Tongue (tissue), 2 donors: ENCODE results near the gene OR51Q1. TPM values are rescaled to one million over a fixed set of nuclear protein-coding genes. Genes with fewer than 3 reads are reported as not detected.

ENCODE experiments used
- DNase-seq: peaks from one replicate; pipeline ENCODE4 v3.0.0-alpha.2; 2015
- total RNA-seq: library from RNA; depleted of rRNA; stranded (reverse); fragments of >200 nt; gene quantifications from one replicate; pipeline ENCODE4 v1.2.3, GENCODE V29; 2014

Gene OR51Q1
- total RNA-seq: not detected

GRCh38 chr11:5421811-5422210 is at the start of gene OR51Q1:
OR51Q1 (plus strand) TSS chr11:5422111; CDS start chr11:5422201, 90 bp downstream.
- no peak for DNase-seq

GRCh38 chr11:5380740-5381342 is 41.1 kb upstream of the OR51Q1 start:
- DNase-seq: peak; percentile 45

GRCh38 chr11:5383576-5383975 is 38.3 kb upstream of the OR51Q1 start, which contains the start of gene OR51M1:
OR51M1 (plus strand) TSS chr11:5383812; CDS start chr11:5389399, 5,587 bp downstream.
- no peak for DNase-seq

- no peak for DNase-seq
These were observed 37.6 kb upstream of the OR51Q1 start for GRCh38 chr11:5384335-5384734.

GRCh38 chr11:5390210-5390609 is 31.7 kb upstream of the OR51Q1 start:
- no peak for DNase-seq

- DNase-seq: no peak
These were observed 27.8 kb upstream of the OR51Q1 start for GRCh38 chr11:5394091-5394490.

- no peak for DNase-seq
These were observed 23.0 kb upstream of the OR51Q1 start for GRCh38 chr11:5398936-5399335.

GRCh38 chr11:5405173-5405572 is 16.7 kb upstream of the OR51Q1 start:
- no peak for DNase-seq

GRCh38 chr11:5420993-5421392 is 918 bp upstream of the OR51Q1 start:
- no peak for DNase-seq

GRCh38 chr11:5423131-5423530 is 1.2 kb downstream of the OR51Q1 start:
- DNase-seq: no peak

GRCh38 chr11:5441414-5441813 is 19.5 kb downstream of the OR51Q1 start, which contains the start of gene OR51I1:
OR51I1 (minus strand) TSS chr11:5441514; CDS start chr11:5441514, 0 bp downstream.
- no peak for DNase-seq

- DNase-seq: no peak
These were observed 22.0 kb downstream of the OR51Q1 start for GRCh38 chr11:5443835-5444393.

- DNase-seq: no peak
These were observed 27.1 kb downstream of the OR51Q1 start, which contains the start of gene OR51I2 for GRCh38 chr11:5449023-5449422. OR51I2 (plus strand) TSS chr11:5449323; CDS start chr11:5453489, 4,166 bp downstream.

- DNase-seq: no peak
These were observed 27.5 kb downstream of the OR51Q1 start for GRCh38 chr11:5449432-5449831.

GRCh38 chr11:5460983-5461621 is 39.2 kb downstream of the OR51Q1 start:
- DNase-seq: no peak

GRCh38 chr11:5467527-5467926 is 45.6 kb downstream of the OR51Q1 start:
- DNase-seq: no peak

Other genes with a start within 250 kb of the OR51Q1 start
- not detected for gene OR51V1, start 221.4 kb upstream of the OR51Q1 start, total RNA-seq
- 162 TPM for gene HBB, start 195.0 kb upstream of the OR51Q1 start, total RNA-seq
- not detected for gene HBD, start 187.6 kb upstream of the OR51Q1 start, total RNA-seq
- gene HBG1, start 172.3 kb upstream of the OR51Q1 start, total RNA-seq: 7.5 TPM
- 982 TPM for gene HBG2, start 167.3 kb upstream of the OR51Q1 start, total RNA-seq
- gene HBE1, start 152.2 kb upstream of the OR51Q1 start, total RNA-seq: 3.3 TPM
- not detected for gene OR51B4, start 120.2 kb upstream of the OR51Q1 start, total RNA-seq
- gene OR51B2, start 97.8 kb upstream of the OR51Q1 start, total RNA-seq: 1.0 TPM
- not detected for gene OR51B5, start 78.6 kb upstream of the OR51Q1 start, total RNA-seq
- not detected for gene OR51B6, start 70.6 kb upstream of the OR51Q1 start, total RNA-seq
- gene OR51M1, start 38.3 kb upstream of the OR51Q1 start, total RNA-seq: not detected
- not detected for gene OR51I1, start 19.4 kb downstream of the OR51Q1 start, total RNA-seq
- not detected for gene OR51I2, start 27.2 kb downstream of the OR51Q1 start, total RNA-seq
- not detected for gene OR52D1, start 66.6 kb downstream of the OR51Q1 start, total RNA-seq
- not detected for gene UBQLN3, start 87.8 kb downstream of the OR51Q1 start, total RNA-seq
- gene UBQLNL, start 94.6 kb downstream of the OR51Q1 start, total RNA-seq: 0.10 TPM
- not detected for gene OR52H1, start 126.4 kb downstream of the OR51Q1 start, total RNA-seq
- not detected for gene OR52B6, start 158.8 kb downstream of the OR51Q1 start, total RNA-seq
- 6.5 TPM for gene TRIM6, start 174.5 kb downstream of the OR51Q1 start, total RNA-seq
- gene TRIM34, start 202.9 kb downstream of the OR51Q1 start, total RNA-seq: 8.1 TPM